ENCODE measurements around the gene FANCE. TPM values are rescaled to one million over a fixed set of nuclear protein-coding genes. Genes with fewer than 3 reads are reported as not detected.

FANCE gene
- polyA plus RNA-seq, 1 donor (not counting 4 experiments of a cell fraction or from before 2014, with no cell fraction given) = 6.4 TPM

DNA sequence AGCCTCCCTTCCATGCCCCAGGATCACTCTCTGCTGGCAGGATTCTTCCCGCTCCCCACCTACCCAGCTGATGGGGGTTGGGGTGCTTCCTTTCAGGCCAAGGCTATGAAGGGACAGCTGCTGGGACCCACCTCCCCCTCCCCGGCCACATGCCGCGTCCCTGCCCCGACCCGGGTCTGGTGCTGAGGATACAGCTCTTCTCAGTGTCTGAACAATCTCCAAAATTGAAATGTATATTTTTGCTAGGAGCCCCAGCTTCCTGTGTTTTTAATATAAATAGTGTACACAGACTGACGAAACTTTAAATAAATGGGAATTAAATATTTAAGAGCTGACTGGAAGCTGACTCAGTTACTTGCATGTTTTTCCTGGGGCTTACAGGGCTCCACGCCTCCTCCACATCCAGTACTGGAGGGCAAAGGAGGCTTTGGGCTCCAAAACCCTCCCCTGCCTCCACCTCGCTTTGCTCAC lies 24.3 kb upstream of the FANCE start:
- Histone ChIP-seq H3K9ac (ENCODE audit: control insufficient read depth, extremely low read depth, insufficient read depth, low read length) (no peak overlapping the region), H2AFZ (ENCODE audit: control insufficient read depth, low read length) (no peak overlapping the region)
- FAIRE-seq = no peak

DNA sequence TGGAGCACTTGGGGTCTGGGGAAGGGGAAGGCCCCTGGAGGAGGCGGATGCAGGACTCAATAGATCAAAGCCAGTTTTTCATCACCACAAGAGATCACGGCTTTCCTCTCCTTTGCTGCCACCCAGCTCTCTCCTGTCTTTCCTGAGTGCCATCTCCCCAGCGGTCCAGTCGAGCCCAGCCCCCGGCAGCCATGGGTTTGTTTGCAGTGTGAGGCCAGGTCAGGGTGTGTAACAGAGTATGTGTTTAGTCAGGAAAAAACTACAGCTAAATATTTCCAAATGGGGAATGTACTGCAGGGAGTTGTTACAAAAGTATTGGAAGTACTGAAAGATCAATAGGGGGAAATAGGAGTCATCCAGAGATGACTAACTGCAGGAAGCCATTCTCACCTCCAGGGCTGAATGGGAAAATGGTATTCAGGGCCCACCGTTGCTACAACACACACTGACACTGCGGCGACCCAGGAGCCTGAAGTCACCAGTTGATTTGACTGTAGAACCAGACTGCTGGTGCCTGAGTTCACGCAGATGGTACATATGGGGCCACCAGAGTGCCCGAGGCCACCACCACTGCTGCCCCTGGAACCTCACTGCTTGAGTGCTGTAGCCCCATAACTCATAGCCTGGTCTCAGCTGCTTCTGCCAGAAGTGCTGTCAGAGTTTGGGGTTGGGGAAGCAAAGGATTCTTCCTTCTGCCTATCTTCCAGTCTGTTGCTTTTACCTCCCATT lies 23.6 kb upstream of the FANCE start:
- H2AFZ ChIP-seq (ENCODE audit: control insufficient read depth, low read length) = no peak overlapping the region
- TF ChIP-seq EZH2 (IDR thresholded peaks at IDR 0.05; ENCODE audit: low read length) (no peak), CTCF (optimal IDR thresholded peaks at IDR 0.05 in 1 of 3, IDR thresholded peaks at IDR 0.05 in 1 of 3, conservative IDR thresholded peaks at IDR 0.05 in 1 of 3; ENCODE audit: extremely low read depth in 1 of 3, insufficient read depth in 2 of 3, low read length in 3 of 3) (no peak)
- no peak for FAIRE-seq
- peaks cover 24 to 26% of the 10 kb centered on the region in 2 experiments for H3K36me3 ChIP-seq (ENCODE audit: control insufficient read depth in 2 of 2, extremely low read depth in 1 of 2, insufficient read depth in 2 of 2, low read length in 2 of 2)
- H3K9me1 ChIP-seq (ENCODE audit: control insufficient read depth, extremely low read depth, insufficient read depth, low read length) = peaks cover 2% of the 10 kb centered on the region
- H3K9ac ChIP-seq (ENCODE audit: control insufficient read depth, extremely low read depth, insufficient read depth, low read length) = no peak overlapping the region
- H3K27me3 ChIP-seq (ENCODE audit: control insufficient read depth, extremely low read depth, insufficient read depth, low read length) = no peaks in the 10 kb centered on the region
- no peaks in the 10 kb centered on the region for H4K20me1 ChIP-seq (ENCODE audit: control insufficient read depth, extremely low read depth, insufficient read depth, low read length)
- dilution Hi-C loops (cut with MboI; ENCODE audit: extremely low pct_ligation_motif_present, low sequenced_read_pairs) = no loop called here
- H3K4me2 ChIP-seq (ENCODE audit: control insufficient read depth, extremely low read depth, insufficient read depth, low read depth, low read length) = no peak overlapping the region
- no peak overlapping the region for H3K4me3 ChIP-seq (ENCODE audit: control insufficient read depth in 2 of 3, extremely low read depth in 1 of 3, insufficient read depth in 2 of 3, low read depth in 1 of 3, low read length in 3 of 3)
- H3K27ac ChIP-seq (ENCODE audit: control insufficient read depth, insufficient read depth, low read length) = no peak overlapping the region
- no peak for DNase-seq (ENCODE audit: low read depth, low spot score)
- peaks cover 20% of the 10 kb centered on the region for H3K4me1 ChIP-seq (ENCODE audit: control insufficient read depth, extremely low read depth, insufficient read depth, low read length)
- no peaks in the 10 kb centered on the region for H3K79me2 ChIP-seq (ENCODE audit: control insufficient read depth, insufficient read depth, low read length)
- peaks cover 15% of the 10 kb centered on the region for H3K9me3 ChIP-seq (ENCODE audit: control insufficient read depth, low read depth, low read length)

More for the DNA sequence above, 24.3 kb upstream of the FANCE start:
- DNase-seq (ENCODE audit: low read depth, low spot score) = no peak
- H3K9me3 ChIP-seq (ENCODE audit: control insufficient read depth, low read depth, low read length) = peaks cover 15% of the 10 kb centered on the region
- H3K27me3 ChIP-seq (ENCODE audit: control insufficient read depth, extremely low read depth, insufficient read depth, low read length) = no peaks in the 10 kb centered on the region
- H3K36me3 ChIP-seq (ENCODE audit: control insufficient read depth in 2 of 2, extremely low read depth in 1 of 2, insufficient read depth in 2 of 2, low read length in 2 of 2) = peaks cover 24 to 28% of the 10 kb centered on the region in 2 experiments
- H4K20me1 ChIP-seq (ENCODE audit: control insufficient read depth, extremely low read depth, insufficient read depth, low read length) = no peaks in the 10 kb centered on the region
- TF ChIP-seq CTCF (optimal IDR thresholded peaks at IDR 0.05 in 1 of 3, IDR thresholded peaks at IDR 0.05 in 1 of 3, conservative IDR thresholded peaks at IDR 0.05 in 1 of 3; ENCODE audit: extremely low read depth in 1 of 3, insufficient read depth in 2 of 3, low read length in 3 of 3) (no peak), EZH2 (IDR thresholded peaks at IDR 0.05; ENCODE audit: low read length) (no peak)
- no peak overlapping the region for H3K4me2 ChIP-seq (ENCODE audit: control insufficient read depth, extremely low read depth, insufficient read depth, low read depth, low read length)
- dilution Hi-C loops (cut with MboI; ENCODE audit: extremely low pct_ligation_motif_present, low sequenced_read_pairs) = no loop called here
- H3K4me3 ChIP-seq (ENCODE audit: control insufficient read depth in 2 of 3, extremely low read depth in 1 of 3, insufficient read depth in 2 of 3, low read depth in 1 of 3, low read length in 3 of 3) = no peak overlapping the region
- peaks cover 2% of the 10 kb centered on the region for H3K9me1 ChIP-seq (ENCODE audit: control insufficient read depth, extremely low read depth, insufficient read depth, low read length)
- H3K27ac ChIP-seq (ENCODE audit: control insufficient read depth, insufficient read depth, low read length) = no peak overlapping the region
- H3K79me2 ChIP-seq (ENCODE audit: control insufficient read depth, insufficient read depth, low read length) = no peaks in the 10 kb centered on the region
- peaks cover 20% of the 10 kb centered on the region for H3K4me1 ChIP-seq (ENCODE audit: control insufficient read depth, extremely low read depth, insufficient read depth, low read length)
